HG03575 (cell line): ENCODE results near the gene MYO6.

Experiments
- ATAC-seq: cut with Tn5 transposase; IDR thresholded peaks from one replicate; pipeline ENCODE4 v1.9.1; 2021; ENCODE audit not compliant: unreplicated experiment, insufficient number of reproducible peaks, low FRiP score; ENCODE audit errors: extremely low read depth

MYO6 gene

GRCh38 chr6:75760320-75760719 lies 11.3 kb downstream of the MYO6 start:
- ATAC-seq = no peak

- no peak for ATAC-seq
Observed at GRCh38 chr6:75761489-75761888, 12.4 kb downstream of the MYO6 start.

- no peak for ATAC-seq
Observed at GRCh38 chr6:75762063-75762462, 13.0 kb downstream of the MYO6 start.

- ATAC-seq = no peak
Observed at GRCh38 chr6:75766387-75766786, 17.3 kb downstream of the MYO6 start.

- ATAC-seq = no peak
Observed at GRCh38 chr6:75770844-75771243, 21.8 kb downstream of the MYO6 start.

- ATAC-seq = no peak
Observed at GRCh38 chr6:75775219-75775618, 26.2 kb downstream of the MYO6 start.

GRCh38 chr6:75776461-75776860 lies 27.4 kb downstream of the MYO6 start:
- ATAC-seq = no peak

GRCh38 chr6:75778757-75779156 lies 29.7 kb downstream of the MYO6 start:
- no peak for ATAC-seq

GRCh38 chr6:75786152-75786551 lies 37.1 kb downstream of the MYO6 start:
- no peak for ATAC-seq

- no peak for ATAC-seq
Observed at GRCh38 chr6:75788894-75789293, 39.9 kb downstream of the MYO6 start.

- no peak for ATAC-seq
Observed at GRCh38 chr6:75791881-75792280, 42.8 kb downstream of the MYO6 start.

GRCh38 chr6:75794351-75794846 lies 45.4 kb downstream of the MYO6 start:
- ATAC-seq = no peak

GRCh38 chr6:75794954-75795739 lies 46.1 kb downstream of the MYO6 start:
- no peak for ATAC-seq

- ATAC-seq = no peak
Observed at GRCh38 chr6:75796723-75797122, 47.7 kb downstream of the MYO6 start.

GRCh38 chr6:75800133-75800532 lies 51.1 kb downstream of the MYO6 start:
- ATAC-seq = no peak

GRCh38 chr6:75800708-75801505 lies 51.9 kb downstream of the MYO6 start:
- ATAC-seq = no peak

- ATAC-seq = no peak
Observed at GRCh38 chr6:75802366-75802765, 53.3 kb downstream of the MYO6 start.

GRCh38 chr6:75808507-75808906 lies 59.5 kb downstream of the MYO6 start:
- ATAC-seq = no peak

GRCh38 chr6:75812560-75812959 lies 63.5 kb downstream of the MYO6 start:
- ATAC-seq = no peak
